GM18520 (cell line): ENCODE data around the gene ABTB2.
"Not testable (repeated sequence)": the region's sequence is repeated elsewhere in the genome, so short reads cannot be mapped to it uniquely, and the experiment has no call there.

Source experiments
- ATAC-seq: cut with Tn5 transposase; IDR thresholded peaks from one replicate; pipeline ENCODE4 v1.9.1; 2021; ENCODE audit not compliant: unreplicated experiment

ABTB2 gene

GRCh38 chr11:34218756-34219155 is 139.1 kb downstream of the ABTB2 start:
- ATAC-seq: not testable (repeated sequence)

GRCh38 chr11:34218067-34218466 is 139.7 kb downstream of the ABTB2 start:
- ATAC-seq: no peak

- no peak for ATAC-seq
Measured at GRCh38 chr11:34216706-34217105, 141.1 kb downstream of the ABTB2 start.

GRCh38 chr11:34215806-34216453 is 141.9 kb downstream of the ABTB2 start:
- ATAC-seq: no peak

GRCh38 chr11:34214961-34215805 is 142.6 kb downstream of the ABTB2 start:
- ATAC-seq: peak; percentile 74

- ATAC-seq: no peak
Measured at GRCh38 chr11:34213366-34213765, 144.4 kb downstream of the ABTB2 start.

GRCh38 chr11:34212566-34212965 is 145.2 kb downstream of the ABTB2 start:
- ATAC-seq: no peak

- no peak for ATAC-seq
Measured at GRCh38 chr11:34209809-34210208, 148.0 kb downstream of the ABTB2 start.

- ATAC-seq: no peak
Measured at GRCh38 chr11:34208266-34209135, 149.3 kb downstream of the ABTB2 start.

GRCh38 chr11:34207487-34208180 is 150.2 kb downstream of the ABTB2 start:
- no peak for ATAC-seq

GRCh38 chr11:34206407-34207300 is 151.2 kb downstream of the ABTB2 start:
- ATAC-seq: no peak

- ATAC-seq: no peak
Measured at GRCh38 chr11:34205326-34206035, 152.3 kb downstream of the ABTB2 start.

GRCh38 chr11:34204396-34205279 is 153.2 kb downstream of the ABTB2 start:
- no peak for ATAC-seq

- no peak for ATAC-seq
Measured at GRCh38 chr11:34203377-34203871, 154.4 kb downstream of the ABTB2 start.

- no peak for ATAC-seq
Measured at GRCh38 chr11:34201129-34201528, 156.7 kb downstream of the ABTB2 start.

GRCh38 chr11:34199525-34199924 is 158.3 kb downstream of the ABTB2 start:
- no peak for ATAC-seq

GRCh38 chr11:34198523-34198922 is 159.3 kb downstream of the ABTB2 start:
- ATAC-seq: no peak

- no peak for ATAC-seq
Measured at GRCh38 chr11:34197256-34197655, 160.6 kb downstream of the ABTB2 start.
